GM21381 (cell line): Measurements from ENCODE around the gene NUP210.
A peak's percentile ranks its signal among the peaks of the same experiment; 100 is the strongest.

Experiments used
- ATAC-seq: cut with Tn5 transposase; IDR thresholded peaks from one replicate; pipeline ENCODE4 v1.9.1; 2021; ENCODE audit warnings: mild to moderate bottlenecking, moderate library complexity; ENCODE audit not compliant: unreplicated experiment

NUP210 gene

GRCh38 chr3:13407926-13408325, 12.2 kb downstream of the NUP210 start:
- no peak for ATAC-seq

GRCh38 chr3:13407475-13407874, 12.6 kb downstream of the NUP210 start:
- ATAC-seq, result no peak

- ATAC-seq, result no peak
These were observed 13.9 kb downstream of the NUP210 start for GRCh38 chr3:13406190-13406589.

GRCh38 chr3:13405614-13406013, 14.5 kb downstream of the NUP210 start:
- ATAC-seq, result no peak

- no peak for ATAC-seq
These were observed 15.3 kb downstream of the NUP210 start for GRCh38 chr3:13404626-13405452.

GRCh38 chr3:13403847-13404246, 16.3 kb downstream of the NUP210 start:
- no peak for ATAC-seq

- no peak for ATAC-seq
These were observed 16.8 kb downstream of the NUP210 start for GRCh38 chr3:13403213-13403819.

- ATAC-seq, result no peak
These were observed 19.0 kb downstream of the NUP210 start for GRCh38 chr3:13401149-13401548.

- no peak for ATAC-seq
These were observed 19.9 kb downstream of the NUP210 start for GRCh38 chr3:13400114-13400673.

- no peak for ATAC-seq
These were observed 20.5 kb downstream of the NUP210 start for GRCh38 chr3:13399603-13400002.

GRCh38 chr3:13397316-13397715, 22.8 kb downstream of the NUP210 start:
- no peak for ATAC-seq

- ATAC-seq, result no peak
These were observed 25.8 kb downstream of the NUP210 start for GRCh38 chr3:13394363-13394762.

GRCh38 chr3:13393427-13394360, 26.4 kb downstream of the NUP210 start:
- ATAC-seq, result no peak

- no peak for ATAC-seq
These were observed 28.8 kb downstream of the NUP210 start for GRCh38 chr3:13391308-13391707.

- ATAC-seq, result no peak
These were observed 30.7 kb downstream of the NUP210 start for GRCh38 chr3:13389378-13389777.

- ATAC-seq, result no peak
These were observed 31.3 kb downstream of the NUP210 start for GRCh38 chr3:13388816-13389215.

GRCh38 chr3:13385373-13385965, 34.7 kb downstream of the NUP210 start:
- no peak for ATAC-seq

GRCh38 chr3:13380971-13381370, 39.2 kb downstream of the NUP210 start:
- no peak for ATAC-seq

- ATAC-seq, result no peak
These were observed 40.8 kb downstream of the NUP210 start for GRCh38 chr3:13379201-13379830.

- ATAC-seq, result peak; percentile 78
These were observed 42.0 kb downstream of the NUP210 start for GRCh38 chr3:13378155-13378554.
